ENCODE measurements around the gene GPC3. TPM values are rescaled to one million over a fixed set of nuclear protein-coding genes. Genes with fewer than 3 reads are reported as not detected.

The GPC3 gene
- total RNA-seq, 4 donors from 2014 or later: 0.82 to 4.9 (median 1.8) TPM

- H3K36me3 ChIP-seq: no peaks in the 10 kb centered on the region
- in situ Hi-C loops (cut with MboI; ENCODE audit: low pct_ligation_motif_present in 1 of 4, low pct_unique_long_range_greater_than_20kb in 1 of 4, low sequenced_read_pairs in 3 of 4): no loop called here
- TF ChIP-seq CTCF (IDR thresholded peaks at IDR 0.05): no peak
- no peak for TF ChIP-seq EP300 (IDR thresholded peaks at IDR 0.05; ENCODE audit: low read depth)
- no peak for TF ChIP-seq POLR2AphosphoS5 (IDR thresholded peaks at IDR 0.05)
- no peak for TF ChIP-seq POLR2A (IDR thresholded peaks at IDR 0.05)
- H3K27ac ChIP-seq: no peak overlapping the region
- intact Hi-C loops (cut with DNase I; ENCODE audit: low total_unique reads): no loop called here
- H3K4me3 ChIP-seq: no peak overlapping the region
- no peaks in the 10 kb centered on the region for H3K9me3 ChIP-seq
- no peaks in the 10 kb centered on the region for H3K4me1 ChIP-seq
- no peak for DNase-seq
- 71% methylated on average over 2 of the region's 2 CpGs; no CpG with 5 or more reads in 1 of the 2 donors for WGBS, 2 donors (ENCODE audit: low coverage in 1 of 2)
- H3K27me3 ChIP-seq: no peaks in the 10 kb centered on the region
Measured at GRCh38 chrX:133754657-133755056, 230.7 kb downstream of the GPC3 start.

- TF ChIP-seq EP300 (IDR thresholded peaks at IDR 0.05; ENCODE audit: low read depth) (no peak), POLR2AphosphoS5 (IDR thresholded peaks at IDR 0.05) (no peak), POLR2A (IDR thresholded peaks at IDR 0.05) (no peak), CTCF (IDR thresholded peaks at IDR 0.05) (no peak)
- intact Hi-C loops (cut with DNase I; ENCODE audit: low total_unique reads): no loop called here
- H3K27me3 ChIP-seq: no peaks in the 10 kb centered on the region
- DNase-seq: no peak
- H3K4me1 ChIP-seq: no peaks in the 10 kb centered on the region
- in situ Hi-C loops (cut with MboI; ENCODE audit: low pct_ligation_motif_present in 1 of 4, low pct_unique_long_range_greater_than_20kb in 1 of 4, low sequenced_read_pairs in 3 of 4): no loop called here
- no peak overlapping the region for H3K4me3 ChIP-seq
- 64% methylated on average over 4 of the region's 4 CpGs; no CpG with 5 or more reads in 1 of the 2 donors for WGBS, 2 donors (ENCODE audit: low coverage in 1 of 2)
- H3K9me3 ChIP-seq: no peaks in the 10 kb centered on the region
- H3K27ac ChIP-seq: no peak overlapping the region
- H3K36me3 ChIP-seq: no peaks in the 10 kb centered on the region
Measured at GRCh38 chrX:133749951-133750350, 235.4 kb downstream of the GPC3 start.

- no peaks in the 10 kb centered on the region for H3K27me3 ChIP-seq
- H3K4me3 ChIP-seq: no peak overlapping the region
- DNase-seq: no peak
- no peaks in the 10 kb centered on the region for H3K36me3 ChIP-seq
- intact Hi-C loops (cut with DNase I; ENCODE audit: low total_unique reads) (no loop called here), in situ Hi-C loops (cut with MboI; ENCODE audit: low pct_ligation_motif_present in 1 of 4, low pct_unique_long_range_greater_than_20kb in 1 of 4, low sequenced_read_pairs in 3 of 4) (no loop called here)
- no peaks in the 10 kb centered on the region for H3K9me3 ChIP-seq
- H3K27ac ChIP-seq: no peak overlapping the region
- 60% methylated on average over 4 of the region's 4 CpGs; no CpG with 5 or more reads in 1 of the 2 donors for WGBS, 2 donors (ENCODE audit: low coverage in 1 of 2)
- H3K4me1 ChIP-seq: no peaks in the 10 kb centered on the region
- TF ChIP-seq POLR2AphosphoS5 (IDR thresholded peaks at IDR 0.05) (no peak), POLR2A (IDR thresholded peaks at IDR 0.05) (no peak), CTCF (IDR thresholded peaks at IDR 0.05) (no peak), EP300 (IDR thresholded peaks at IDR 0.05; ENCODE audit: low read depth) (no peak)
Measured at GRCh38 chrX:133749370-133749769, 236.0 kb downstream of the GPC3 start.

- H3K4me3 ChIP-seq: no peak overlapping the region
- H3K4me1 ChIP-seq: no peaks in the 10 kb centered on the region
- in situ Hi-C loops (cut with MboI; ENCODE audit: low pct_ligation_motif_present in 1 of 4, low pct_unique_long_range_greater_than_20kb in 1 of 4, low sequenced_read_pairs in 3 of 4): no loop called here
- no peaks in the 10 kb centered on the region for H3K27me3 ChIP-seq
- intact Hi-C loops (cut with DNase I; ENCODE audit: low total_unique reads): no loop called here
- H3K27ac ChIP-seq: no peak overlapping the region
- TF ChIP-seq POLR2A (IDR thresholded peaks at IDR 0.05): no peak
- no peak for TF ChIP-seq POLR2AphosphoS5 (IDR thresholded peaks at IDR 0.05)
- TF ChIP-seq CTCF (IDR thresholded peaks at IDR 0.05): no peak
- no peak for TF ChIP-seq EP300 (IDR thresholded peaks at IDR 0.05; ENCODE audit: low read depth)
- no peaks in the 10 kb centered on the region for H3K36me3 ChIP-seq
- WGBS, 2 donors (ENCODE audit: low coverage in 1 of 2): 77% methylated on average over 2 of the region's 2 CpGs; no CpG with 5 or more reads in 1 of the 2 donors
- no peak for DNase-seq
- no peaks in the 10 kb centered on the region for H3K9me3 ChIP-seq
Measured at GRCh38 chrX:133747196-133747595, 238.2 kb downstream of the GPC3 start.
